Neural cell (in vitro differentiated cells): ENCODE results near the gene PTPRD. TPM values are rescaled to one million over a fixed set of nuclear protein-coding genes. Genes with fewer than 3 reads are reported as not detected.

Experiments used
- H2AFZ ChIP-seq: fragments of 200-600, 300-800 bp; sonication (generic), shearing (Covaris generic); 2 replicates; pipeline ENCODE4 v1.6.0; 2014; ENCODE audit warnings: low read depth, mild to moderate bottlenecking, antibody characterized with exemption, low read length, moderate library complexity
- H3F3A ChIP-seq: fragments of 200-600 bp; shearing (Covaris generic); 2 replicates; pipeline ENCODE4 v1.6.1; 2016; ENCODE audit warnings: mild to moderate bottlenecking, moderate library complexity, mixed read lengths, antibody characterized with exemption, low read length; ENCODE audit not compliant: insufficient read depth, poor library complexity, severe bottlenecking
- H3K27ac ChIP-seq: fragments of 200-600, 300-800 bp; sonication (generic), shearing (Covaris generic); 2 replicates; pipeline ENCODE4 v1.5.1; 2014; ENCODE audit warnings: mild to moderate bottlenecking, low read length, moderate library complexity
- H3K27me3 ChIP-seq: fragments of 300-800, 200-600 bp; sonication (generic), shearing (Covaris generic); 2 replicates; pipeline ENCODE4 v1.6.0; 2014; ENCODE audit warnings: mild to moderate bottlenecking, low read depth, low read length, moderate library complexity; ENCODE audit not compliant: insufficient read depth
- H3K36me3 ChIP-seq: fragments of 300-800, 200-600 bp; sonication (generic), shearing (Covaris generic); 2 replicates; pipeline ENCODE4 v1.5.1; 2014; ENCODE audit warnings: mild to moderate bottlenecking, antibody characterized with exemption, low read length, moderate library complexity; ENCODE audit not compliant: insufficient read depth
- H3K4me2 ChIP-seq: fragments of 300-800, 200-600 bp; sonication (generic), shearing (Covaris generic); 2 replicates; pipeline ENCODE4 v1.6.0; 2014; ENCODE audit warnings: mild to moderate bottlenecking, low read length
- H3K4me3 ChIP-seq: fragments of 300-800, 200-600 bp; sonication (generic), shearing (Covaris generic); 2 replicates; pipeline ENCODE4 v1.5.1; 2014; ENCODE audit warnings: mild to moderate bottlenecking, low read length, moderate library complexity
- H3K79me2 ChIP-seq: fragments of 200-600 bp; shearing (Covaris generic); replicated peaks from 2 replicates; pipeline ENCODE4 v1.6.0; 2014; ENCODE audit warnings: mild to moderate bottlenecking, low read length, moderate library complexity; ENCODE audit not compliant: insufficient read depth
- H3K9ac ChIP-seq: fragments of 300-800, 200-600 bp; sonication (generic), shearing (Covaris generic); 2 replicates; pipeline ENCODE4 v1.6.1; 2016; ENCODE audit warnings: mild to moderate bottlenecking, low read length, mixed read lengths
- H3K9me2 ChIP-seq: fragments of 200-600 bp; shearing (Covaris generic); 2 replicates; pipeline ENCODE4 v1.6.1; 2016; ENCODE audit warnings: mild to moderate bottlenecking, low read length, mixed read lengths; ENCODE audit not compliant: insufficient read depth
- H3K9me3 ChIP-seq: fragments of 200-600, 300-800 bp; sonication (generic), shearing (Covaris generic); 2 replicates; pipeline ENCODE4 v1.6.1; 2016; ENCODE audit warnings: mild to moderate bottlenecking, mixed run types, low read length, moderate library complexity, mixed read lengths
- H4K20me1 ChIP-seq: fragments of 200-600 bp; shearing (Covaris generic); 2 replicates; pipeline ENCODE4 v1.6.1; 2016; ENCODE audit warnings: mild to moderate bottlenecking, mixed run types; ENCODE audit not compliant: insufficient read depth
- CTCF ChIP-seq: fragments of 450-650 bp; IDR thresholded peaks from 2 replicates; pipeline ENCODE4 v1.5.1; 2014; ENCODE audit warnings: antibody characterized with exemption, mild to moderate bottlenecking, moderate library complexity; ENCODE audit not compliant: poor library complexity, severe bottlenecking
- EP300 ChIP-seq: fragments of 450-650 bp; conservative IDR thresholded peaks from 2 replicates; pipeline ENCODE4 v1.6.1; 2014; ENCODE audit warnings: antibody characterized with exemption, mild to moderate bottlenecking, moderate library complexity; ENCODE audit not compliant: poor library complexity, severe bottlenecking
- EZH2 ChIP-seq: fragments of 200-600, 300-800 bp; shearing (Covaris generic), sonication (generic); IDR thresholded peaks from 2 replicates; pipeline ENCODE4 v1.6.1; 2014; ENCODE audit warnings: antibody characterized with exemption, low read length, borderline replicate concordance, mild to moderate bottlenecking; ENCODE audit not compliant: insufficient read depth, poor library complexity, severe bottlenecking
- MXI1 ChIP-seq: fragments of 450-650 bp; conservative IDR thresholded peaks from 2 replicates; pipeline ENCODE4 v1.6.1; 2014; ENCODE audit warnings: antibody characterized with exemption, mild to moderate bottlenecking; ENCODE audit not compliant: poor library complexity, severe bottlenecking
- POLR2AphosphoS5 ChIP-seq: IDR thresholded peaks from 2 replicates; pipeline ENCODE4 v1.6.1; 2012
- RAD21 ChIP-seq: fragments of 450-650 bp; conservative IDR thresholded peaks from 2 replicates; pipeline ENCODE4 v1.6.1; 2014; ENCODE audit warnings: antibody characterized with exemption, mild to moderate bottlenecking, moderate library complexity
- REST ChIP-seq: IDR thresholded peaks from 2 replicates; pipeline ENCODE4 v1.6.1; 2012; ENCODE audit warnings: borderline replicate concordance
- SMC3 ChIP-seq: fragments of 450-650 bp; conservative IDR thresholded peaks from 2 replicates; pipeline ENCODE4 v1.6.1; 2014; ENCODE audit warnings: antibody characterized with exemption, mild to moderate bottlenecking, moderate library complexity; ENCODE audit not compliant: poor library complexity
- TAF1 ChIP-seq: IDR thresholded peaks from 2 replicates; pipeline ENCODE4 v1.6.1; 2012; ENCODE audit warnings: low read depth
- polyA plus RNA-seq: library from polyadenylated mRNA; depleted of rRNA; stranded (reverse); fragments of >200 nt; gene quantifications from 2 replicates; pipeline ENCODE4 v1.2.3, GENCODE V29; 2014

Gene PTPRD
- polyA plus RNA-seq, 1 donor from 2014 or later = 143 TPM

- TF ChIP-seq CTCF (no peak), RAD21 (no peak), EP300 (no peak), REST (no peak), TAF1 (no peak), SMC3 (no peak), POLR2AphosphoS5 (no peak), MXI1 (no peak), EZH2 (no peak)
- H3K4me3 ChIP-seq = no peak overlapping the region
- no peak overlapping the region for H2AFZ ChIP-seq
- no peaks in the 10 kb centered on the region for H3K9me2 ChIP-seq
- H3F3A ChIP-seq = no peaks in the 10 kb centered on the region
- no peak overlapping the region for H3K27ac ChIP-seq
- no peaks in the 10 kb centered on the region for H3K79me2 ChIP-seq
- peaks cover 14% of the 10 kb centered on the region for H3K36me3 ChIP-seq
- no peaks in the 10 kb centered on the region for H3K9me3 ChIP-seq
- H3K27me3 ChIP-seq = no peaks in the 10 kb centered on the region
- H3K4me2 ChIP-seq = no peak overlapping the region
- no peak overlapping the region for H3K9ac ChIP-seq
- no peaks in the 10 kb centered on the region for H4K20me1 ChIP-seq
These were observed 2274.7 kb downstream of the PTPRD start for GRCh38 chr9:8337834-8338766.

GRCh38 chr9:8332871-8333270 is 2279.9 kb downstream of the PTPRD start:
- H3K4me3 ChIP-seq = no peak overlapping the region
- no peak for TF ChIP-seq TAF1
- TF ChIP-seq EP300 = no peak
- TF ChIP-seq REST = no peak
- no peak for TF ChIP-seq MXI1
- TF ChIP-seq POLR2AphosphoS5 = no peak
- no peak for TF ChIP-seq RAD21
- no peak for TF ChIP-seq EZH2
- no peak for TF ChIP-seq SMC3
- no peak for TF ChIP-seq CTCF
- no peak overlapping the region for H3K4me2 ChIP-seq
- H4K20me1 ChIP-seq = no peaks in the 10 kb centered on the region
- no peaks in the 10 kb centered on the region for H3K9me3 ChIP-seq
- no peak overlapping the region for H3K9ac ChIP-seq
- no peaks in the 10 kb centered on the region for H3F3A ChIP-seq
- H3K36me3 ChIP-seq = no peaks in the 10 kb centered on the region
- no peaks in the 10 kb centered on the region for H3K79me2 ChIP-seq
- no peak overlapping the region for H2AFZ ChIP-seq
- H3K27me3 ChIP-seq = no peaks in the 10 kb centered on the region
- H3K9me2 ChIP-seq = no peaks in the 10 kb centered on the region
- no peak overlapping the region for H3K27ac ChIP-seq
